ENCODE results near the gene NPTN. TPM values are rescaled to one million over a fixed set of nuclear protein-coding genes. Genes with fewer than 3 reads are reported as not detected.

NPTN gene
- total and polyA plus RNA-seq, 2 of the 13 experiments (the other 11 are each of a cell fraction or from before 2014, with no cell fraction given): 78.0 to 110 TPM

GRCh38 chr15:73633111-73633990 is at the start of gene NPTN (continued):
- TF ChIP-seq ZNF691 (CRISPR knock-in tag; IDR thresholded peaks at IDR 0.05; ENCODE audit: borderline replicate concordance, low read depth) (peak; percentile 79; the same call in 1 of the 2 replicates), KLF12 (CRISPR knock-in tag; IDR thresholded peaks at IDR 0.05; ENCODE audit: borderline replicate concordance) (0 out of 2 replicates have a peak, but pooled peaks have one; percentile 31), HOXD1 (CRISPR knock-in tag; IDR thresholded peaks at IDR 0.05) (no peak), ARNTL (CRISPR knock-in tag; IDR thresholded peaks at IDR 0.05) (peak; percentile 100), RNF219 (CRISPR knock-in tag; IDR thresholded peaks at IDR 0.05) (no peak), U2AF2 (IDR thresholded peaks at IDR 0.05; ENCODE audit: low read depth, low read length) (no peak), CHD2 (IDR thresholded peaks at IDR 0.05; ENCODE audit: low read depth, low read length) (peak; percentile 98), ZNF18 (CRISPR knock-in tag; IDR thresholded peaks at IDR 0.05; ENCODE audit: insufficient replicate concordance) (peak; percentile 64), ZNF549 (CRISPR knock-in tag; IDR thresholded peaks at IDR 0.05) (no peak), PAWR (CRISPR knock-in tag; IDR thresholded peaks at IDR 0.05; ENCODE audit: borderline replicate concordance) (no peak), PREB (CRISPR knock-in tag; IDR thresholded peaks at IDR 0.05) (no peak), KLF11 (CRISPR knock-in tag; IDR thresholded peaks at IDR 0.05) (0 out of 2 replicates have a peak, but pooled peaks have one; percentile 26), ZNF761 (CRISPR knock-in tag; conservative IDR thresholded peaks at IDR 0.05) (0 out of 2 replicates have a peak, but pooled peaks have one; percentile 30), KAT7 (CRISPR knock-in tag; IDR thresholded peaks at IDR 0.05; ENCODE audit: borderline replicate concordance) (0 out of 2 replicates have a peak, but pooled peaks have one; percentile 15), ZNF251 (CRISPR knock-in tag; IDR thresholded peaks at IDR 0.05) (no peak), PHF20 (CRISPR knock-in tag; IDR thresholded peaks at IDR 0.05) (peak; percentile 73), MAX (IDR thresholded peaks at IDR 0.05) (peak; percentile 91), ZNF777 (CRISPR knock-in tag; IDR thresholded peaks at IDR 0.05) (0 out of 2 replicates have a peak, but pooled peaks have one; percentile 26), ZNF503 (CRISPR knock-in tag; IDR thresholded peaks at IDR 0.05) (0 out of 2 replicates have a peak, but pooled peaks have one; percentile 17), MXD4 (CRISPR knock-in tag; IDR thresholded peaks at IDR 0.05) (peak; percentile 22; the same call in 1 of the 2 replicates)

Data from HepG2 (cell line).